HG02884 (cell line): ENCODE data around the gene AHDC1.
"Not testable (repeated sequence)": the region's sequence is repeated elsewhere in the genome, so short reads cannot be mapped to it uniquely, and the experiment has no call there.

Experiments used
- ATAC-seq: cut with Tn5 transposase; IDR thresholded peaks from one replicate; pipeline ENCODE4 v1.9.1; 2021; ENCODE audit warnings: mild to moderate bottlenecking, moderate library complexity; ENCODE audit not compliant: unreplicated experiment

Gene AHDC1

DNA sequence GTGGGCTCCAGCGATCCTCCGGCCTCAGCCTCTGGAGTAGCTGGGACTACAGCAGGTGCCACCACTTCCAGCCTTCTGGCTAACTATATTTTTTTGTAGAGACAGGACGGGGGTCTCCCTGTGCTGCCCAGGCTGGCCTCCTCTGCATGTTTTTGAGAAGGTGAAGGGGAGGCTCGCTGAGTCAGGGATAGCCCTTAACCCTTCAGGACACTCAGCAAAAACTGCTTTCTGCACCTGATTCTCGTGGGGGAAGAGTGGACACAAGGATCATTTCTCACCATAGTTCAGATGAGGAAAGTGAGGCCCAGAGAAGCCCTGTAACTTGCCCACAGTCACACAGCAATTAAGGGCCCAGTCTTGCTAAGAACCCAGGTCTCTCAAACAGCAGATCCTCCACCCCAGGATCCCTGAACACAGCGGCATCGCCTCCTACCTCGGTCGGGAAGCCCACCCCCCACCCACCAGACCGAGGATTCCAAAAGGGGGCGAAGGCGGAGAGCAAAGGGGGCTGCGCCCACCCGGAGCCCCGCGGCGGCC lies 29.8 kb upstream of the AHDC1 start:
- no peak for ATAC-seq

DNA sequence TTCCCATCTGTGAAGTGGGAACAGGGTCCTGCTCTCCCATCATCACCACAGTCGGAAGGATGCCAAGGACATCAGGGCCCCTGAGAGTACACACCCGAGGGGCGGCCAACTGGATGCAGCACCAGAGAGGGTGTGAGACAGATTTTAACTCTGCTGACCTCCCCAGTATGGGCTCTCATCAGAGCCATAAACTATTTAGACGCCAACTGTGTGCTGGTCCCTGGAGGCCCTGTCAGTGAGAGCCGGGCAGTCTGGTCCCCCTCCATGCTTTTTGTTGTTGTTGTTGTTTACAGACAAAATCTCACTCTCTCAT lies 29.3 kb upstream of the AHDC1 start:
- no peak for ATAC-seq

GRCh38 chr1:27632387-27633297 lies 28.7 kb upstream of the AHDC1 start:
- ATAC-seq: no peak

DNA sequence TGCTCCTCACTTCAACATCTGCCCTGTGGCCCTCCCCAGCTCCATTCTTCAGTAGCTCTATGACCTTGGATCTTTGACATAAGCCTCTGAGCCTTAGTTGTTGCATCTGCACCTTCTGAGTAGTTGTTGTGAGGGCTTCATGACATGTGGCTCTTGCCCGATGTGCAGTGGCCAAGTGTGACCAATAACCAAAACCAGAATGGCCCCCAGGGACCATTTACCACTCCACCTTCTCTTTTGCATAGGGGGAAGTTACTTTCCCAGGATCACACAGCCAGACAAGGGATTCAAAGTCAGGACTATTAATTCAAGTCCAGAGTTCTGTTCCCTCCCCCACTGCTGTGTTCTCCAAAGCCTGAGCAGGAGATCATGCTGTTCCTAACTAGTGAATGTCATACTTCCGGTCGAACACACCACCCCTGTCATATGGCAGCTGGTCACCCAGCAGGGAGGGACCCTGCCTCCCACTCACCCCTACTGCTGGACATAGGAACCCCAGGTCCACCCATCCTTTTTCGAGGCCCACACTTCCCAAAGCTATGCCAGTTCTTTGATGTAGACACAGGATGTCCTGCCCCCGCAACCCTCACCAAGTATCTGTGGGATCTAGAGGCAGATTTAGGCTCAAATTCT lies 27.0 kb upstream of the AHDC1 start:
- no peak for ATAC-seq

- no peak for ATAC-seq
These were observed 24.8 kb upstream of the AHDC1 start for GRCh38 chr1:27628712-27629111.

DNA sequence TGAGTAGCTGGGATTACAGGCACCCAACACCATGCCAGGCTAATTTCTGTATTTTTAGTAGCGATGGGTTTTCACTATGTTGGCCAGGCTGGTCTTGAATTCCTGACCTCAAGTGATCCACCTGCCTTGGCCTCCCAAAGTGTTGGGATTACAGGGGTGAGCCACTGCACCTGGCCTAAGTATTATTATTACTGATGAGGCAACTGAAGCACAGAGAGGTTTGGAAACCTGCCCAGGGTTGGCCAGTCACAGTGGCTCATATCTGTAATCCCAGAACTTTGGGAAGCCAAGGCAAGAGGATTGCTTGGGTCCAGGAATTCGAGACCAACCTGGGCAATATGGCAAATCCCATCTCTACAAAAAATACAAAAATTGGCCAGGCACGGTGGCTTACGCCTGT lies 23.8 kb upstream of the AHDC1 start:
- ATAC-seq: not testable (repeated sequence)

DNA sequence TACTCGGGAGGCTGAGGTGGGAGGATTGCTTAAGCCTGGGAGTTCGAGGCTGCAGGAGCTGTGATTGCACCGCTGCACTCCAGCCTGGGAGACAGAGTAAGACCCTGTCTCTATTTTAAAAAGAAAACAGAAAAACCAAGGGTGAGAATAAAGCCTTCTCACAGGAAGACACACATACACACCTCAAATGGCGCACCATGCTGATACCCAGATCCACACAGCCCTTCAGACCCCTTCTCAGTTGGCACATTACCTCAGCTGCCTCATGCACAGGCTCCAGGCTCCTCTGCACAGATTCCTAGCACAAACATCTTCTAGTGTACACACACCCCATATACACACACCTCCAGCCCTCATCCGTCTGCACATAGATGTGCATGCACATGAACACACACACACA lies 23.1 kb upstream of the AHDC1 start:
- ATAC-seq: no peak

GRCh38 chr1:27626031-27626935 lies 22.3 kb upstream of the AHDC1 start:
- ATAC-seq: no peak

GRCh38 chr1:27624467-27625178 lies 20.7 kb upstream of the AHDC1 start:
- no peak for ATAC-seq

GRCh38 chr1:27623327-27624212 lies 19.6 kb upstream of the AHDC1 start:
- ATAC-seq: no peak

GRCh38 chr1:27622828-27623227 lies 18.9 kb upstream of the AHDC1 start:
- ATAC-seq: no peak

DNA sequence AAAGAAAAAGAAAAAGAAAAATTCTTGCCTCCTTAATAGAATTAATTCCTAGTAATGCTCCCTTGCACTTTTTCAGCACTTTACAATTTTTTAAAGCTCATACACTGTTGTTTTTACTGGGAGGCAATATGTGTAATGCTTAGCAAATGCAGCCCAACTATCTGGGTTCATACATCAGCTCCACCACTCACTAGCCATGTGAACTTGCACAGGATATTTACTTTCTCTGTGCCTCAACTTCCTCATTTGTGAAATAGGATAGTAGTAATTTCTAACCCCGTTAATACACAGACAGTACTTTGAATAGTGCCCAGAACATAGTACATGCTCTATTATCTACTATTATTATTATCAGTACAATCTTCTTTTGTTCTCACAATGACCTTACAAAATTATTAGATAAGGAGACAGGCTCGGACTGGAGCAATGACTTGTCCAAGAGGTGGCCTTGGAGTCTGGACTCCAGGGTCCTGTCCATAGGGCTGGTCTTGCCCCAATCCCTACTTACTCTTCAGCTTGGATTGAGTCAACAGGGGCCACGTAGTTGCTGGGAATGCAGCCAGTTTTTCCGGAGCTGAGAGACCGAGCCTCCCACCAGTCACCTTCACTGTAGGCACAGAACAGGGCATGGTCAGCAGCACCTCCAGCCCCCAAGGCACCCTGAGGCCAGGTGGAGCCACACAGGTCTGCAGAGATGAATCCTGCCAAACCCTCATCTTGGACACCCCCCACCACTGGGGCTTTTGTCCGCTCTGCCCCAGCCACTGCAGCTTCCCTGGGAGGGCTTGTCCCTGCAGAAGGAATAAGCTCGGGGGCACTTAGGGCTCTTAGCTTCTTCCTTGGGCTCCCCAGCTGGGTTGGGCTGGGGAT lies 17.3 kb upstream of the AHDC1 start:
- ATAC-seq: no peak

- not testable (repeated sequence) for ATAC-seq
These were observed 16.0 kb upstream of the AHDC1 start for GRCh38 chr1:27619782-27620438.

DNA sequence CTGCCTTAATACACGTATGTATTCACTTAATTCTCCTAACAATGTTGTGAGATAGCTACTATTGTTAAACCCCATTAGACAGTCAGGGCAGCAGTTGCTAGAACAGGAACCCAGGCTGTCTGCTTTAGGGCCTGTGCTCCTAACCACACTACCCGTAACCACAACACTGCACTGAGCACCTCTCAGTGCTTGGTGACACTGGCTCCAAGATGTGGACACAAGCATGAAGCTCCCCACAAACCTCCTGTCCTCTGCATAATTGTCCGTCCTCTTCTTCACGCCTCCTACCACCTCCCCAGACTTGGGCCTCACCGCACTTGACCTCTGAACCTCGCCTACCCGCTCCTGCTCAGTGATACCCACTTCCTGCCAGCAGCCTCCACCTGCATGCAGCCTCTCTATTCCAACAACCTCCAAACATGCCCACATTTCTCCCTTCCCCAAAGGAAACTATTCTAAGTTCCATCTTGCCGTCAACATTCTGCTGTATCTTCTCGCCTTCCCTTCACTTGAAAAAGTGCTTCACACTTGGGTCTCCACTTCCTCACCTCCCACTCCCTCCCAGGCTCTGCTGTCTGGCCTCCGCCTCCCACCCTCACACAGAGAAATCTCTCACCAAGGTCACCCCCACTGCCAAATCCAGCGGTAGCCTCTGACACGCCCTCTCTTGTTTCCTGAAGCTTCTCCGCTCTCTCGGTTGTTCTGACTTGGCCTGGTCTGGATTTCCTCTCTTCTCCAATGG lies 14.6 kb upstream of the AHDC1 start:
- no peak for ATAC-seq

DNA sequence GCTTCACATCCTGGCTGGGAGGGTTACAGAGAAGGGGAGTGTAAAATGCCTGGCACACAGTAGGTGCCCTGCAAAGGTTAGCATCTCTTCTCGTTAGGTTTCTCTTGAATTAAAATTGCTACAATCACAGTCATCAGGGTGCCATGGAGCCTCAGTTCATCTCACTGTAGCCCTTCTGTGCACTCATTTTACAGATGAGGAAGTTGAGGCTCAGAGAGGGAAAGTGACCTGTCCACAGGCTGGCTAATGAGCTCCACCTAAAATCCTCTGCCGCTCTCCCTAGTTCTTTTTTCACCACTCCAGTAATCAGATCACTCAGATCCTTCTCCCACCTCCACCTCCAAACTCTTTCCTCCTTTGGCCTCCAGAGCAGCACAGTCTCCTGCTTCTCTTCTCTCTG lies 13.5 kb upstream of the AHDC1 start:
- no peak for ATAC-seq

GRCh38 chr1:27616441-27616840 lies 12.5 kb upstream of the AHDC1 start:
- ATAC-seq: no peak
